Psoas muscle (tissue), 8 donors: ENCODE measurements around the gene GPC6. TPM values are rescaled to one million over a fixed set of nuclear protein-coding genes. Genes with fewer than 3 reads are reported as not detected.

Experiments used
- ATAC-seq, 4 donors: fragments of 200-7000 bp; cut with Tn5 transposase; one replicate each; pipeline ENCODE4 v1.9.1; 2020; ENCODE audit warnings: moderate library complexity in 3 of 4, mild to moderate bottlenecking in 2 of 4
- DNase-seq, 2 donors: peaks; one replicate each; pipeline ENCODE4 v3.0.0-alpha.2; 2020
- H3K27ac ChIP-seq: fragments of 200-600 bp; one replicate; pipeline ENCODE4 v1.8.0; 2022
- H3K27me3 ChIP-seq, 3 donors: fragments of 200-600 bp in 1 of 3; one replicate each; pipeline versions ENCODE4 v1.6.1 to v1.8.0; 2013 to 2022; ENCODE audit warnings: low read length in 2 of 3, mild to moderate bottlenecking in 2 of 3, moderate library complexity in 1 of 3; ENCODE audit not compliant: insufficient read depth in 3 of 3
- H3K36me3 ChIP-seq, 2 donors: fragments of 200-600 bp in 1 of 2; one replicate each; pipeline versions ENCODE4 v1.6.1 to v1.8.0; 2013 to 2022; ENCODE audit warnings: low read depth in 1 of 2, mild to moderate bottlenecking in 1 of 2, moderate library complexity in 1 of 2; ENCODE audit not compliant: insufficient read depth in 1 of 2
- H3K4me1 ChIP-seq: fragments of 200-600 bp; one replicate; pipeline ENCODE4 v1.8.0; 2022
- H3K4me3 ChIP-seq: fragments of 200-600 bp; one replicate; pipeline ENCODE4 v1.8.0; 2022; ENCODE audit warnings: mild to moderate bottlenecking
- H3K9me3 ChIP-seq: fragments of 200-600 bp; one replicate; pipeline ENCODE4 v1.8.0; 2022
- CTCF ChIP-seq: fragments of 200-600 bp; IDR thresholded peaks from one replicate; pipeline ENCODE4 v1.8.0; 2022; ENCODE audit warnings: antibody characterized with exemption
- WGBS, 3 donors: extraction: QIAGEN DNeasy Blood & Tissue Kit; methylation state at CpG; one replicate each; pipeline versions ENCODE4 v1.1.6 to v1.1.7; 2013; 5-methylcytosine and 5-hydroxymethylcytosine counted together
- intact Hi-C, 2 donors: fragments of 100-400 bp; cut with DNase I; formaldehyde crosslinking; loops; one replicate each; pipeline versions ENCODE4 v1.11.0 to v1.14.2; 2022
- polyA plus RNA-seq, 3 donors: library from polyadenylated mRNA; stranded (reverse); fragments of 200-250 nt; gene quantifications; one replicate each; pipeline ENCODE4 v1.2.3, GENCODE V29; 2013
- total RNA-seq, 4 donors: library from RNA; stranded (reverse); fragmentation: NEBNext Ultra II Directional in 2 of 4; extraction: Animal tissue kit (Norgen Biotek cat#: 25700) in 2 of 4; gene quantifications; one replicate each; pipeline versions ENCODE4 v1.2.1 to v1.2.4, GENCODE V29; 2021 to 2023
- donor health status: healthy with polysubstance abuse.
- donor health status: DM: no; HTN: no; CAD: no; lungs with moderate emphysema.
- donor health status: Bipolar disorder and iron deficiency.
- donor health status: healthy.
- donor health status: DM: yes; HTN: yes; CAD: no.
- donor health status: DM: no; HTN: no; CAD: no.
- donor health status: DM: no; HTN: no; CAD: no.
- donor health status: DM: yes; HTN: yes; CAD: no.

The GPC6 gene
- total and polyA plus RNA-seq, 7 donors, result 0.07 to 3.7 (median 0.57) TPM

GRCh38 chr13:93289842-93290241 lies 63.2 kb downstream of the GPC6 start:
- Histone ChIP-seq H3K4me1 (no peaks in the 10 kb centered on the region), H3K27ac (no peak overlapping the region), H3K9me3 (no peaks in the 10 kb centered on the region), H3K4me3 (no peak overlapping the region), H3K27me3 (no peaks in the 10 kb centered on the region), H3K36me3 (no peaks in the 10 kb centered on the region)
- TF ChIP-seq CTCF, result no peak
- DNase-seq, result no peak
- ATAC-seq, result no peak
- intact Hi-C loops, result no loop called here
- 63 to 88% (median 68%) methylated on average over 1 of the region's 1 CpG for WGBS, 3 donors

GRCh38 chr13:93290503-93290902 lies 63.9 kb downstream of the GPC6 start:
- DNase-seq, result no peak
- Histone ChIP-seq H3K9me3 (no peaks in the 10 kb centered on the region), H3K36me3 (no peaks in the 10 kb centered on the region), H3K27me3 (no peaks in the 10 kb centered on the region), H3K4me3 (no peak overlapping the region), H3K4me1 (no peaks in the 10 kb centered on the region), H3K27ac (no peak overlapping the region)
- no peak for TF ChIP-seq CTCF
- intact Hi-C loops, result no loop called here
- ATAC-seq, result no peak

- H3K27ac ChIP-seq, result no peak overlapping the region
- H3K4me3 ChIP-seq, result no peak overlapping the region
- H3K9me3 ChIP-seq, result no peaks in the 10 kb centered on the region
- no peak for ATAC-seq
- H3K4me1 ChIP-seq, result no peaks in the 10 kb centered on the region
- H3K36me3 ChIP-seq, result no peaks in the 10 kb centered on the region
- no peak for DNase-seq
- H3K27me3 ChIP-seq, result no peaks in the 10 kb centered on the region
- intact Hi-C loops, result no loop called here
- TF ChIP-seq CTCF, result no peak
- WGBS, 3 donors, result 43 to 92% (median 86%) methylated on average over 1 of the region's 1 CpG
These were observed 65.8 kb downstream of the GPC6 start for GRCh38 chr13:93292366-93292765.

GRCh38 chr13:93293710-93294109 lies 67.1 kb downstream of the GPC6 start:
- 50 to 78% (median 59%) methylated on average over 1 of the region's 1 CpG for WGBS, 3 donors
- DNase-seq, result no peak
- H3K9me3 ChIP-seq, result no peaks in the 10 kb centered on the region
- no peaks in the 10 kb centered on the region for H3K27me3 ChIP-seq
- no peak for TF ChIP-seq CTCF
- intact Hi-C loops, result no loop called here
- no peak overlapping the region for H3K27ac ChIP-seq
- ATAC-seq, result no peak
- H3K4me1 ChIP-seq, result no peaks in the 10 kb centered on the region
- no peaks in the 10 kb centered on the region for H3K36me3 ChIP-seq
- H3K4me3 ChIP-seq, result no peak overlapping the region

GRCh38 chr13:93296584-93296983 lies 70.0 kb downstream of the GPC6 start:
- no peaks in the 10 kb centered on the region for H3K36me3 ChIP-seq
- WGBS, 3 donors, result 63 to 97% (median 90%) methylated on average over 2 of the region's 2 CpGs
- H3K4me1 ChIP-seq, result no peaks in the 10 kb centered on the region
- H3K27ac ChIP-seq, result no peak overlapping the region
- H3K9me3 ChIP-seq, result no peaks in the 10 kb centered on the region
- H3K27me3 ChIP-seq, result no peaks in the 10 kb centered on the region
- H3K4me3 ChIP-seq, result no peak overlapping the region
- DNase-seq (no peak), ATAC-seq (no peak)
- TF ChIP-seq CTCF, result no peak
- intact Hi-C loops, result no loop called here
